T47D (cell line): ENCODE measurements around the gene GASK1A.
A peak's percentile ranks its signal among the peaks of the same experiment; 100 is the strongest.

Source experiments
- DNase-seq, 2 experiments: peaks; one replicate each; pipeline versions ENCODE4 v3.0.0 to v3.0.0-alpha.2; 2011 to 2012; ENCODE audit warnings: low read depth in 1 of 2, low spot score in 1 of 2
- JUND ChIP-seq: IDR thresholded peaks from 2 replicates; pipeline ENCODE4 v1.6.1; 2012; ENCODE audit warnings: low read depth
- in situ Hi-C: cut with HindIII; loops from 2 replicates; pipeline ENCODE4 v1.10.0; 2016; ENCODE audit warnings: low sequenced_read_pairs, low pct_unique_long_range_greater_than_20kb

Gene GASK1A

DNA sequence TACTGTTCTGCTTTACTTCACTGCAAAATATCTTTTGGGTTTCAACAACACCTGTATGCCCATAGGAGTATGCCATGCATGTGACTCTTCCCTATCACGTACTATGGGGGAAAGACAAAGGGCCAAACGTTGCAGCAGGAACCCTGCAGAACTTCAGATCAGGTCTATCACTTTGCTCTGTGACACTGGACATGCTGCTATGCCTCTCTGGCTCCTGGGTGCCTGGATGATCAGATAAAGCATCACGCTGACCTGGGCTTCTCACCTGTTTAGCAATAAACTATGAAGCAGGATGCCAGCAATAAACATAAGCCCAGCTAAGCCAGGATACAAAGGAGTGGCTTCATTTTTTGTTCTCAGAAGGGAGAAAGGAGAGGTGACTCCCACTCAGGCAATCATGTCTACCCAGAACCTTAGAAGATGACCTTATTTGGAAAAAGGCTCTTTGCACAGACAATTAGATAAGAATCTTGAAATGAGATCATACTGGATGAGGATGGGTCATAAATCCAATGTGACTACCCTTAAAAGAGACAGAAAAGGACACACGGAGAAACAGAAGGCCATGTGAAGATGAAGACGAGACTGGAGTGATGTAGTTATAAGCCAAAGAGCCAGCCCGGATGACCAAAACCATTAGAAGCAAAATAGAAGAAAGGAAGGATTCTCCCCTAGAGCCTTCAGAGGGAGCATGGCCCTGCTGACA is 107.5 kb downstream of the GASK1A start:
- in situ Hi-C loops = no loop called here
- no peak for TF ChIP-seq JUND
- DNase-seq = no peak

DNA sequence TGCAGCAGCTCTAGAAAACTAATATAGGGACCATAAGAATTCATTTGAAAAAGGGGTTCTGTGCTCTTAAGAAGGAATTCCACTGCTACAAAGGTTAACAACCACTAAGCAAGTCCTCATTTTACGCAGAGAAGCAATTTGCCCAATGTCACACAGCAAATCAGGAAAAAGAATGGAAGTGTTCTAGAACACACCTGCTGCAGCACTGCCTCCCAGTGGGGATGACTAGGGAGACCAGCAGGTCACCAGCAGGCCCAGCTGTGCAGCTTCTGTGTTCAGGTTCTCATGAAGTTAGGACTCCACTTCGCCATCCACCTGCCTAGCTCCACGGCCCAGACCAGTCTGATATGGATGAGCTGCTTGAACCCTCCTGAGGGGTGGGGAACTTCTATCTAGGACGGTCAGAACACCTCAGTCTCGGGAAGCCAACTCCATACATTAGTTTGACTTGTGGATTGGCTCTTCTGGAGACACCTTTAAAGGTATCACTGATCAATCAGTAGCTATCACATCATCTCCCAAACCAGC is 108.2 kb downstream of the GASK1A start:
- TF ChIP-seq JUND = no peak
- in situ Hi-C loops = no loop called here

GRCh38 chr3:43089081-43089480 is 110.0 kb downstream of the GASK1A start:
- no peak for DNase-seq
- TF ChIP-seq JUND = no peak
- in situ Hi-C loops = no loop called here

More for the DNA sequence above, 108.2 kb downstream of the GASK1A start:
- DNase-seq = peak; percentile 38 to 71

DNA sequence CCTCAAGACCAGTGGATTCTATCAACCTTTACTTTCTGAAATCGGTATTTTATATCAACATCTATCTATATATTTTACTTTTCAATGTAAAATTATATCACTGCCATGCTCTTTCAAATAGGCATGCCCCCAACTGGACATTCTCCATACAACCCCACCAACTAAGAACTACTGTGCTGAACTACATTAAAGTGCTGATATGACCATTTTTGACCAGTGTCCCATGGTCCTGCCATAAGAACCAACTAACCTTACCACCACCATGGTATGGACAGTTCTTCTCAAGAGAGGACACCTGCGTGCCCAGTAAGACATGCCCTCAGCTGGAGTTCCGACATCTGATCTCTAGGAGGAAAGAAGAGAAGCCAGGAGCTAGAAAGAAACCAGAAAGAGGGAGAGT is 111.1 kb downstream of the GASK1A start:
- TF ChIP-seq JUND = no peak
- in situ Hi-C loops = no loop called here
- no peak for DNase-seq

DNA sequence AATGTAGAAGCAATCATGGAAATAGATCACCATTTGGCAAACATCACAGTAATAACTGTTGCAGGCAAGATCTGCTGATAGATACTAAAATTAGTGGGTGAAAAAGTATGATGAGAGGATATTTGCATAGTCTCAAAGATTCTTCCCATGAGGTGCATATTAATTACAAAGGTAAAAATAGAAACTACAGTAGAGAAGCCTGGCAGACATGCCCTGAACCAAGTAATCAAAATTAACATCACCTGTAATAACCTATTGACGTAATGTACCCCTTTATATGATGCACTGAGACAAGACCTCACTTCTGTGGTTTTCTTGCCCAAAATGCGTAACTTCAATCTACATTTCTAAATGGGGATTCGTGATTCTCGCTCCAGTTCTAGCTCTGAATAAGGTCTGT is 112.4 kb downstream of the GASK1A start:
- in situ Hi-C loops = no loop called here
- DNase-seq = no peak
- no peak for TF ChIP-seq JUND

DNA sequence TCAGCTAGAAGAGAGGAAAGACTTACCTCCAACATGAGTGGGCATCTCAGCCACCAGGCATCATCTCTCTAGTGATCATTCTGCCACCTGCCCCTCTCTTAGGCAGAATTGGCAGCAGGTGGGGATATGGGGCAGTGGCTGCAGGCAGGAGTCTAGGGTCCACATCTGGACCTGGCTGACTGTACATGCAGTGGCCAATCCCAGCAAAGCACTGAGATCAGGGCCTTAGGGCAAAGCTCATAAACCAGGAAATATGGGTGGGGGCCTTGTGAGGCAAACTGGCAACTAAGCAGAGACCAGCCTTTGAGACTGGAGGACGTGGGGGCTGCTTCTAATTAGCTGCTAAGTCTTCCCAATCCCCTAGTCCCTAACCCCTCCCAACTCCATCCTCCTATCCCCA is 113.9 kb downstream of the GASK1A start:
- DNase-seq = no peak
- in situ Hi-C loops = no loop called here
- TF ChIP-seq JUND = no peak

- in situ Hi-C loops = no loop called here
- no peak for TF ChIP-seq JUND
- DNase-seq = no peak
These were observed 114.9 kb downstream of the GASK1A start for GRCh38 chr3:43093974-43094373.

DNA sequence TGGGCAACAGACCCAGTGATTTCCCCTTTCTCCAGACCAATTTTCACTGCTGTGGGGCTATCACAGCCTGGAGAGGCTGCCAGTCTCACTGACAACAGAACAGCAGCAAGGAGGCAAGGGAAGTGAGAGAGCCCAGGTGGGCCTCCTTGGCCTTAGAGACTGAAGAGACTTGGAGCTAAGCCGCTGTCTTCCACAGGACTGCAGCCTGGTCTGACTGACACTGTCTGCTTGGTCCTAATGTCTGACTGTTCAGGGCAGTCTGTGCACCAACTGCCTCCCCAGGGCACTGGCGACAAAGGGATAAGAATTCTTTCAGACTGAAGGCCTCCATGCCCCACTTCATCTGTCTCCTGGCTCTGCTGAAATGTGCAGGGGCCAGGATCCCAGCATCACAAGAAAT is 115.3 kb downstream of the GASK1A start:
- TF ChIP-seq JUND = no peak
- in situ Hi-C loops = no loop called here
- no peak for DNase-seq

- in situ Hi-C loops = no loop called here
- no peak for DNase-seq
- no peak for TF ChIP-seq JUND
These were observed 115.7 kb downstream of the GASK1A start for GRCh38 chr3:43094851-43095250.

- TF ChIP-seq JUND = no peak
- in situ Hi-C loops = no loop called here
- no peak for DNase-seq
These were observed 116.3 kb downstream of the GASK1A start for GRCh38 chr3:43095370-43095769.

DNA sequence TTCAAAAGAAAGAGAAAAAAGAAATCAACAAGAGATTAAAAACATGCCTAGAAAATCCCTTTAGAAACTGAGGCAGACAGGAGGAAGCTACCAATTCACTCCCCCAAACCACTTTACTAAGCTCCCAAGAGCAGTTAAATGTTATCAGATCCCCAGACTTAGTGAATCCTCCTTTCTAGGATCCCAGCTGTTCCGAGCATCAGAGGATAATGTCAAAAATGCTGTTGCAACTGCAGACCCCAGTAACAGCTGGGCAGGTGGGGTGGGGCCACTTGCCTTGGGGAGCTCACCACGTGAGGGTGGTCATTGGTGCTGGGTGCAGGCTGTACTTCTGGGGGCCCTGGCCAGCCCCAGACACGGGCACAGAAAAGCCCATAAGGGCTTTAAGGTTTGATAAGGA is 117.7 kb downstream of the GASK1A start:
- DNase-seq = no peak
- in situ Hi-C loops = no loop called here
- no peak for TF ChIP-seq JUND

- no peak for DNase-seq
- in situ Hi-C loops = no loop called here
- TF ChIP-seq JUND = no peak
These were observed 118.4 kb downstream of the GASK1A start for GRCh38 chr3:43097400-43098080.

GRCh38 chr3:43098761-43099160 is 119.7 kb downstream of the GASK1A start:
- no peak for DNase-seq
- in situ Hi-C loops = no loop called here
- TF ChIP-seq JUND = no peak
